HepG2 (cell line): ENCODE results near the gene RABGAP1L. TPM values are rescaled to one million over a fixed set of nuclear protein-coding genes. Genes with fewer than 3 reads are reported as not detected.

Source experiments
- ARID5B ChIP-seq: IDR thresholded peaks from 2 replicates; pipeline ENCODE4 v1.4.0; 2020; ENCODE audit warnings: mild to moderate bottlenecking, missing genetic modification reagents
- FOXA3 ChIP-seq: IDR thresholded peaks from 2 replicates; pipeline ENCODE4 v1.6.1; 2016; ENCODE audit warnings: missing genetic modification reagents, missing compliant biosample characterization
- FOXP1 ChIP-seq, 2 experiments: fragments of 450-650 bp in 1 of 2; IDR thresholded peaks; 2 replicates each; pipeline ENCODE4 v1.6.1; 2017 to 2018; ENCODE audit warnings: antibody characterized with exemption in 1 of 2
- NR2F6 ChIP-seq, 2 experiments: IDR thresholded peaks; 2 replicates each; pipeline ENCODE4 v1.6.1; 2016; ENCODE audit warnings: antibody characterized with exemption in 1 of 2, mild to moderate bottlenecking in 1 of 2
- RARA ChIP-seq: IDR thresholded peaks from 2 replicates; pipeline ENCODE4 v1.6.1; 2016; ENCODE audit warnings: missing genetic modification reagents, missing compliant biosample characterization
- SNAI1 ChIP-seq: sonication (generic); formaldehyde crosslinking; IDR thresholded peaks from 2 replicates; pipeline ENCODE4 v1.5.0; 2020; ENCODE audit warnings: mild to moderate bottlenecking, missing genetic modification reagents, borderline replicate concordance
- SOX5 ChIP-seq: IDR thresholded peaks from 2 replicates; pipeline ENCODE4 v1.6.1; 2016; ENCODE audit warnings: borderline replicate concordance
- TFDP2 ChIP-seq: sonication (generic); formaldehyde crosslinking; IDR thresholded peaks from 2 replicates; pipeline ENCODE4 v1.4.0; 2020; ENCODE audit warnings: missing genetic modification reagents
- THAP8 ChIP-seq: sonication (generic); formaldehyde crosslinking; IDR thresholded peaks from 2 replicates; pipeline ENCODE4 v1.5.1; 2020; ENCODE audit warnings: missing genetic modification reagents, mild to moderate bottlenecking, borderline replicate concordance
- TOPORS ChIP-seq: sonication (generic); formaldehyde crosslinking; IDR thresholded peaks from 2 replicates; pipeline ENCODE4 v1.8.0; 2023; ENCODE audit warnings: mild to moderate bottlenecking, missing genetic modification reagents
- YEATS4 ChIP-seq: sonication (generic); formaldehyde crosslinking; IDR thresholded peaks from 2 replicates; pipeline ENCODE4 v1.4.0; 2020; ENCODE audit warnings: missing genetic modification reagents, borderline replicate concordance
- ZNF510 ChIP-seq: sonication (generic); formaldehyde crosslinking; IDR thresholded peaks from 2 replicates; pipeline ENCODE4 v1.4.0; 2020; ENCODE audit warnings: low read depth, mild to moderate bottlenecking, missing genetic modification reagents
- ZNF619 ChIP-seq: sonication (generic); formaldehyde crosslinking; IDR thresholded peaks from 2 replicates; pipeline ENCODE4 v1.4.0; 2020; ENCODE audit warnings: mild to moderate bottlenecking, missing genetic modification reagents
- ZNF841 ChIP-seq: sonication (generic); formaldehyde crosslinking; IDR thresholded peaks from 2 replicates; pipeline ENCODE4 v1.8.1; 2023; ENCODE audit warnings: missing genetic modification reagents, borderline replicate concordance
- polyA plus RNA-seq, 8 experiments: library from polyadenylated mRNA; depleted of rRNA in 3 of 8; stranded (reverse) in 7 of 8; unstranded in 1 of 8; fragments of >200 nt; fragmentation: Illumina TruSeq in 4 of 8; extraction: Trizol in 4 of 8; gene quantifications; 2 replicates each; pipeline versions ENCODE4 v1.2.1 to v1.2.3, GENCODE V29; 2011 to 2016; ENCODE audit warnings: low read depth in 4 of 8, missing spikeins in 1 of 8, mixed read lengths in 1 of 8; ENCODE audit not compliant: insufficient read depth in 1 of 8
- total RNA-seq, 5 experiments: library from RNA; depleted of rRNA; stranded (reverse); fragments of >200 nt; fragmentation: Illumina TruSeq; extraction: Trizol; gene quantifications; 2 replicates each; pipeline ENCODE4 v1.2.3, GENCODE V29; 2016; ENCODE audit warnings: low read depth in 1 of 5

Gene RABGAP1L
- total and polyA plus RNA-seq, 2 of the 13 experiments (the other 11 are each of a cell fraction or from before 2014, with no cell fraction given), result 7.9 to 22.6 TPM

GRCh38 chr1:174995121-174995520 lies 835.8 kb downstream of the RABGAP1L start (continued):
- TF ChIP-seq ARID5B (peak; percentile 52; the same call in 1 of the 2 replicates), TFDP2 (no peak), ZNF510 (CRISPR knock-in tag) (no peak), THAP8 (CRISPR knock-in tag) (no peak), ZNF841 (CRISPR knock-in tag) (no peak), SNAI1 (CRISPR knock-in tag) (no peak), ZNF619 (CRISPR knock-in tag) (no peak), YEATS4 (no peak), RARA (CRISPR knock-in tag) (peak; percentile 61), FOXP1 (IDR thresholded peaks at IDR 0.05) (no peak), FOXP1 (CRISPR knock-in tag; IDR thresholded peaks at IDR 0.05) (peak; percentile 58), FOXA3 (CRISPR knock-in tag) (peak; percentile 41; the same call in 1 of the 2 replicates), TOPORS (CRISPR knock-in tag) (no peak), NR2F6 (IDR thresholded peaks at IDR 0.05) (peak; percentile 24; the same call in 1 of the 2 replicates), NR2F6 (CRISPR knock-in tag; IDR thresholded peaks at IDR 0.05) (no peak), SOX5 (peak; percentile 25; the same call in 1 of the 2 replicates)
